Measurements from ENCODE around the gene GJA10. TPM values are rescaled to one million over a fixed set of nuclear protein-coding genes. Genes with fewer than 3 reads are reported as not detected.
A peak's percentile ranks its signal among the peaks of the same experiment; 100 is the strongest.

Gene GJA10
- total RNA-seq, 6 donors from 2014 or later = not detected

GRCh38 chr6:89939144-89939543 lies 44.9 kb downstream of the GJA10 start:
- TF ChIP-seq POLR2AphosphoS5 (IDR thresholded peaks at IDR 0.05) = no peak
- ATAC-seq (ENCODE audit: low FRiP score in 2 of 2) (no peak), DNase-seq (no peak)
- WGBS, 2 donors = 78 to 100% methylated on average over 2 of the region's 2 CpGs
- no peaks in the 10 kb centered on the region for H3K9me3 ChIP-seq
- no peaks in the 10 kb centered on the region for H3K27me3 ChIP-seq
- no peak overlapping the region for H3K4me3 ChIP-seq
- H3K27ac ChIP-seq = no peak overlapping the region
- H3K4me1 ChIP-seq = peaks cover 15 to 26% (median 24%) of the 10 kb centered on the region in 4 donors
- no peaks in the 10 kb centered on the region for H3K36me3 ChIP-seq

- peak; percentile 50 to 81 (median 66) for TF ChIP-seq CTCF (IDR thresholded peaks at IDR 0.05)
- no peak for TF ChIP-seq EP300 (IDR thresholded peaks at IDR 0.05)
- peak; percentile 89 to 92 for ATAC-seq (ENCODE audit: low FRiP score in 2 of 2)
- H3K9me3 ChIP-seq = no peaks in the 10 kb centered on the region
- DNase-seq = peak in 1 of 2 donors; percentile 73
- no peak overlapping the region for H3K4me3 ChIP-seq
- H3K4me1 ChIP-seq = peaks cover 15 to 26% (median 24%) of the 10 kb centered on the region in 4 donors
- no peaks in the 10 kb centered on the region for H3K36me3 ChIP-seq
- WGBS, 2 donors = 4 to 29% methylated on average over 6 to 9 of the region's 9 CpGs
- H3K27me3 ChIP-seq = no peaks in the 10 kb centered on the region
- peak overlapping the region in 2 of 4 donors; percentile 35 to 42 for H3K27ac ChIP-seq
Measured at GRCh38 chr6:89940225-89941027, 46.2 kb downstream of the GJA10 start.

- peak; percentile 78 for ATAC-seq (ENCODE audit: low FRiP score in 2 of 2)
- Histone ChIP-seq H3K9me3 (no peaks in the 10 kb centered on the region), H3K36me3 (no peaks in the 10 kb centered on the region), H3K27ac (peak overlapping the region in 2 of 4 donors; percentile 35 to 42), H3K27me3 (no peaks in the 10 kb centered on the region), H3K4me3 (no peak overlapping the region), H3K4me1 (peaks cover 15 to 26% (median 24%) of the 10 kb centered on the region in 4 donors)
- 58 to 67% methylated on average over 10 to 15 of the region's 15 CpGs for WGBS, 2 donors
- DNase-seq = peak in 1 of 2 donors; percentile 48
- TF ChIP-seq POLR2AphosphoS5 (IDR thresholded peaks at IDR 0.05) (peak in 1 of 2 donors; percentile 23), EP300 (IDR thresholded peaks at IDR 0.05) (no peak), POLR2A (IDR thresholded peaks at IDR 0.05) (no peak), CTCF (IDR thresholded peaks at IDR 0.05) (no peak)
Measured at GRCh38 chr6:89941031-89941762, 46.9 kb downstream of the GJA10 start.

GRCh38 chr6:89941763-89942497 lies 47.7 kb downstream of the GJA10 start:
- Histone ChIP-seq H3K27me3 (no peaks in the 10 kb centered on the region), H3K36me3 (no peaks in the 10 kb centered on the region), H3K9me3 (no peaks in the 10 kb centered on the region), H3K27ac (peak overlapping the region in 1 of 4 donors; percentile 42), H3K4me1 (peaks cover 15 to 26% (median 24%) of the 10 kb centered on the region in 4 donors), H3K4me3 (no peak overlapping the region)
- TF ChIP-seq POLR2A (IDR thresholded peaks at IDR 0.05) (no peak), EP300 (IDR thresholded peaks at IDR 0.05) (no peak), CTCF (IDR thresholded peaks at IDR 0.05) (no peak), POLR2AphosphoS5 (IDR thresholded peaks at IDR 0.05) (no peak)
- DNase-seq = no peak
- WGBS, 2 donors = 73 to 80% methylated on average over 6 of the region's 6 CpGs
- ATAC-seq (ENCODE audit: low FRiP score in 2 of 2) = peak in 1 of 2 donors; percentile 57

- no peak for DNase-seq
- Histone ChIP-seq H3K4me3 (no peak overlapping the region), H3K27me3 (no peaks in the 10 kb centered on the region), H3K27ac (no peak overlapping the region), H3K36me3 (no peaks in the 10 kb centered on the region), H3K4me1 (peaks cover 15 to 26% (median 24%) of the 10 kb centered on the region in 4 donors), H3K9me3 (no peaks in the 10 kb centered on the region)
- WGBS, 2 donors = 98 to 99% methylated on average over 8 of the region's 8 CpGs
- TF ChIP-seq POLR2A (IDR thresholded peaks at IDR 0.05) (no peak), POLR2AphosphoS5 (IDR thresholded peaks at IDR 0.05) (no peak), EP300 (IDR thresholded peaks at IDR 0.05) (no peak), CTCF (IDR thresholded peaks at IDR 0.05) (no peak)
- no peak for ATAC-seq (ENCODE audit: low FRiP score in 2 of 2)
Measured at GRCh38 chr6:89942601-89943000, 48.3 kb downstream of the GJA10 start.
